HCT116 (cell line): ENCODE results near the gene SPAG4. TPM values are rescaled to one million over a fixed set of nuclear protein-coding genes. Genes with fewer than 3 reads are reported as not detected.

ENCODE experiments used
- ATAC-seq: fragments of 200-7000 bp; cut with Tn5 transposase; 2 replicates; pipeline ENCODE4 v1.9.1; 2020; ENCODE audit warnings: mild to moderate bottlenecking, moderate library complexity
- BruUV-seq: library from RNA; stranded (reverse); fragments of 400-500 nt; replicated peaks from 2 replicates; lab custom pipeline; 2021; lab: Mats Ljungman, UMichigan
- CTCF ChIA-PET: fragments of 300-600 bp; sonication (Branson Sonifier 250); formaldehyde crosslinking; loops from one replicate; lab custom pipeline; 2021; ENCODE audit warnings: antibody characterized with exemption; lab: Charles Lee
- POLR2A ChIA-PET: fragments of 300-600, 350-600 bp; sonication (Branson Sonifier 250); formaldehyde crosslinking; loops from one replicate; lab custom pipeline; 2021; ENCODE audit warnings: antibody characterized with exemption; lab: Charles Lee
- RAD21 ChIA-PET, 2 experiments: fragments of 300-600 bp; sonication (Branson Sonifier 250); formaldehyde crosslinking; loops; one replicate each; lab custom pipeline; 2023; ENCODE audit warnings: low total read pairs in 2 of 2; ENCODE audit not compliant: uncharacterized antibody in 2 of 2, unreplicated experiment in 2 of 2, low non-redundant PET in 1 of 2; lab: Charles Lee
- DNase-seq: peaks from one replicate; pipeline ENCODE4 v3.0.0-alpha.2; 2010; ENCODE audit warnings: low read depth, low spot score
- H2AFZ ChIP-seq: fragments of 200-600 bp; shearing (Covaris generic), sonication (generic); 2 replicates; pipeline ENCODE4 v1.6.1; 2017; ENCODE audit warnings: low read depth, mixed run types, mixed read lengths, antibody characterized with exemption, low read length; ENCODE audit not compliant: poor library complexity, severe bottlenecking
- H3K27ac ChIP-seq: 2 replicates; pipeline ENCODE4 v1.5.1; 2012; ENCODE audit warnings: low read depth, low read length
- H3K27me3 ChIP-seq: fragments of 200-600 bp; sonication (generic); 2 replicates; pipeline ENCODE4 v1.6.1; 2016; ENCODE audit warnings: mixed run types, low read length, mixed read lengths; ENCODE audit not compliant: insufficient read depth
- H3K36me3 ChIP-seq, 2 experiments: fragments of 200-500 bp in 1 of 2; fragments of 200-600 bp in 1 of 2; sonication (Bioruptor generic) in 1 of 2; sonication (generic) in 1 of 2; 2 replicates each; pipeline versions ENCODE4 v1.5.1 to v1.6.1; 2014 to 2016; ENCODE audit warnings: low read length in 2 of 2, inconsistent platforms in 1 of 2, mixed read lengths in 1 of 2, mixed run types in 1 of 2; ENCODE audit not compliant: insufficient read depth in 2 of 2, control insufficient read depth in 1 of 2
- H3K4me1 ChIP-seq, 2 experiments: fragments of 200-600 bp in 1 of 2; sonication (generic) in 1 of 2; 2 replicates each; pipeline versions ENCODE4 v1.5.1 to v1.6.1; 2012 to 2017; ENCODE audit warnings: low read length in 2 of 2, inconsistent platforms in 1 of 2, mild to moderate bottlenecking in 1 of 2, mixed read lengths in 1 of 2, mixed run types in 1 of 2, moderate library complexity in 1 of 2; ENCODE audit not compliant: insufficient read depth in 2 of 2, control insufficient read depth in 1 of 2
- H3K4me2 ChIP-seq: fragments of 200-600 bp; sonication (generic); 2 replicates; pipeline ENCODE4 v1.6.1; 2017; ENCODE audit warnings: mixed run types, low read length, mixed read lengths
- H3K4me3 ChIP-seq, 2 experiments: fragments of 200-600 bp in 1 of 2; sonication (generic) in 1 of 2; replicated peaks in 1 of 2; 2 replicates each; pipeline ENCODE4 v1.5.1; 2011 to 2016; ENCODE audit warnings: low read length in 2 of 2, control low read depth in 1 of 2, low read depth in 1 of 2, mild to moderate bottlenecking in 1 of 2, mixed read lengths in 1 of 2, mixed run types in 1 of 2
- H3K79me2 ChIP-seq: fragments of 200-600 bp; sonication (generic); 2 replicates; pipeline ENCODE4 v1.6.1; 2017; ENCODE audit warnings: mild to moderate bottlenecking, mixed run types, low read length, moderate library complexity, mixed read lengths; ENCODE audit not compliant: insufficient read depth
- H3K9ac ChIP-seq: fragments of 200-600 bp; sonication (generic); 2 replicates; pipeline ENCODE4 v1.6.1; 2016; ENCODE audit warnings: low read length, mixed read lengths
- H3K9me2 ChIP-seq: fragments of 200-600 bp; sonication (generic), shearing (Covaris generic); 2 replicates; pipeline ENCODE4 v1.6.1; 2017; ENCODE audit warnings: mixed run types, mild to moderate bottlenecking, moderate library complexity; ENCODE audit not compliant: insufficient read depth
- H3K9me3 ChIP-seq, 2 experiments: fragments of 200-500 bp in 1 of 2; fragments of 200-600 bp in 1 of 2; sonication (Bioruptor generic) in 1 of 2; sonication (generic) in 1 of 2; 2 replicates each; pipeline ENCODE4 v1.6.1; 2014 to 2017; ENCODE audit warnings: low read length in 2 of 2, mixed read lengths in 2 of 2, inconsistent platforms in 1 of 2, low read depth in 1 of 2, mild to moderate bottlenecking in 1 of 2, mixed run types in 1 of 2, moderate library complexity in 1 of 2; ENCODE audit not compliant: control insufficient read depth in 1 of 2, insufficient read depth in 1 of 2
- H4K20me1 ChIP-seq: fragments of 200-600 bp; sonication (generic), shearing (Covaris generic); 2 replicates; pipeline ENCODE4 v1.6.1; 2017; ENCODE audit warnings: mixed run types, mild to moderate bottlenecking, moderate library complexity; ENCODE audit not compliant: insufficient read depth
- CBX3 ChIP-seq: IDR thresholded peaks from 2 replicates; pipeline ENCODE4 v1.6.1; 2012; ENCODE audit warnings: low read depth
- CEBPB ChIP-seq: IDR thresholded peaks from 2 replicates; pipeline ENCODE4 v1.6.1; 2012; ENCODE audit warnings: low read depth
- EGR1 ChIP-seq: IDR thresholded peaks from 2 replicates; pipeline ENCODE4 v1.6.1; 2012; ENCODE audit warnings: low read depth
- ELF1 ChIP-seq: IDR thresholded peaks from 2 replicates; pipeline ENCODE4 v1.6.1; 2012; ENCODE audit warnings: low read depth, borderline replicate concordance
- EZH2 ChIP-seq: fragments of 200-600 bp; sonication (generic); IDR thresholded peaks from 2 replicates; pipeline ENCODE4 v1.6.1; 2017; ENCODE audit warnings: antibody characterized with exemption, mixed run types
- FOSL1 ChIP-seq: IDR thresholded peaks from 2 replicates; pipeline ENCODE4 v1.6.1; 2012; ENCODE audit warnings: low read depth
- JUND ChIP-seq: IDR thresholded peaks from 2 replicates; pipeline ENCODE4 v1.6.1; 2012
- POLR2A ChIP-seq: IDR thresholded peaks from 2 replicates; pipeline ENCODE4 v1.7.0; 2011; ENCODE audit warnings: borderline replicate concordance; ENCODE audit not compliant: insufficient read depth, insufficient read length; ENCODE audit errors: extremely low read depth
- POLR2AphosphoS5 ChIP-seq: IDR thresholded peaks from 2 replicates; pipeline ENCODE4 v1.6.1; 2011; ENCODE audit warnings: mild to moderate bottlenecking, low read depth, low read length, moderate library complexity
- RAD21 ChIP-seq: IDR thresholded peaks from 2 replicates; pipeline ENCODE4 v1.6.1; 2012; ENCODE audit warnings: low read depth, mild to moderate bottlenecking
- SIN3A ChIP-seq: IDR thresholded peaks from 2 replicates; pipeline ENCODE4 v1.6.1; 2012; ENCODE audit warnings: low read depth
- SRF ChIP-seq: IDR thresholded peaks from 2 replicates; pipeline ENCODE4 v1.6.1; 2012; ENCODE audit warnings: low read depth
- TCF7L2 ChIP-seq: IDR thresholded peaks from 2 replicates; pipeline ENCODE4 v1.7.0; 2011; ENCODE audit warnings: borderline replicate concordance, inconsistent platforms; ENCODE audit not compliant: insufficient read depth, insufficient read length; ENCODE audit errors: extremely low read depth
- YY1 ChIP-seq: IDR thresholded peaks from 2 replicates; pipeline ENCODE4 v1.6.1; 2011; ENCODE audit warnings: low read length, low read depth, moderate library complexity, mild to moderate bottlenecking; ENCODE audit not compliant: insufficient replicate concordance; ENCODE audit errors: extremely low read depth
- ZFX ChIP-seq: fragments of 450-650 bp; IDR thresholded peaks from 2 replicates; pipeline ENCODE4 v1.6.1; 2017
- ZNF274 ChIP-seq: fragments of 200-500 bp; sonication (Bioruptor generic); IDR thresholded peaks from 2 replicates; pipeline ENCODE4 v1.6.1; 2014; ENCODE audit warnings: mild to moderate bottlenecking, low read depth, low read length, inconsistent platforms
- intact Hi-C: fragments of 100-400 bp; cut with micrococcal nuclease; formaldehyde crosslinking; loops from 2 replicates; pipeline ENCODE4 v1.10.0; 2022
- total RNA-seq: library from RNA; stranded (reverse); gene quantifications from one replicate; pipeline ENCODE4 v1.2.1, GENCODE V29; 2021; ENCODE audit not compliant: unreplicated experiment
- TF ChIP-seq, protein P1 (sequence below), 3 experiments: fragments of 200-600 bp in 1 of 3; sonication (generic) in 1 of 3; IDR thresholded peaks in 2 of 3; conservative IDR thresholded peaks in 1 of 3; 2 replicates each; pipeline ENCODE4 v1.5.1; 2012 to 2017; ENCODE audit warnings: low read depth in 2 of 3, low read length in 2 of 3, antibody characterized with exemption in 1 of 3, borderline replicate concordance in 1 of 3, control low read depth in 1 of 3, mild to moderate bottlenecking in 1 of 3, mixed read lengths in 1 of 3, mixed run types in 1 of 3, moderate library complexity in 1 of 3; ENCODE audit not compliant: insufficient read depth in 1 of 3
- TF ChIP-seq, protein P2 (sequence below): IDR thresholded peaks from 2 replicates; pipeline ENCODE4 v1.6.1; 2012; ENCODE audit warnings: low read depth
- TF ChIP-seq, protein P3 (sequence below): IDR thresholded peaks from 2 replicates; pipeline ENCODE4 v1.6.1; 2011; ENCODE audit warnings: mild to moderate bottlenecking, low read length, moderate library complexity; ENCODE audit not compliant: insufficient replicate concordance; ENCODE audit errors: extremely low read depth
- TF ChIP-seq, protein P4 (sequence below): IDR thresholded peaks from 2 replicates; pipeline ENCODE4 v1.6.1; 2012

The SPAG4 gene
- total RNA-seq, 1 experiment from 2014 or later = 6.2 TPM

DNA sequence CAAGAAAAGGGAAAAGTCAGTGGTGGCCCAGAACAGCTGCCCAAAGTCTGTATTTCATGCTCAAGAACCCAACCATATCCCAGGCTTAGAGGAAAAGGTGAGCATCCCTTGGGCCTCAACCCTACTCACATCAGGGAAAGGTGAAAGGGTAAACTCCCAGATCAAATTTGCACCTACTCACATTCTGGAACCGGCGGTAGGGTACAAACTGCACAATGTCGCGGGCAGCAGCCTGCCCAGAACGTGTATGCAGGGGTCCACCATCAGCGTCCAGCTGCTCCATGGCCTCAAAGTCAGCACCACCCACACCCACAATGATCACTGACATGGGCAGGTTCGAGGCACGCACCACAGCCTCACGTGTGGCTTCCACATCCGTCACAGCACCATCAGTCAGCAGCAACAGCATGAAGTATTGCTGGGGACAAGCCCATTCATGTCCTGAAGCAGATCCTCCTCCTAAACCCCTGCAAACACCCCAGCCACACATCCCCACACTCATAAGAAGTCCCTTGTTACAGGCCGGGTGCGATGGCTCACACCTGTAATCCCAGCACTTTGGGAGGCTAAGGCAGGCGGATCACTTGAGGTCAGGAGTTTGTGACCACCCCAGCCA is 10.9 kb downstream of the SPAG4 start:
- no peaks in the 10 kb centered on the region for H3K79me2 ChIP-seq
- H3K9me3 ChIP-seq = no peaks in the 10 kb centered on the region
- no peaks in the 10 kb centered on the region for H3K9me2 ChIP-seq
- no peaks in the 10 kb centered on the region for H4K20me1 ChIP-seq
- ChIA-PET POLR2A (no interaction called here), CTCF (no interaction called here), RAD21 (no interaction called here)
- H3K4me3 ChIP-seq = no peak overlapping the region
- no peak for DNase-seq
- TF ChIP-seq CEBPB = no peak
- TF ChIP-seq CBX3 = no peak
- no peak for TF ChIP-seq SRF
- TF ChIP-seq YY1 = no peak
- no peak for TF ChIP-seq ELF1
- no peak for TF ChIP-seq POLR2A
- TF ChIP-seq, protein P1, sequence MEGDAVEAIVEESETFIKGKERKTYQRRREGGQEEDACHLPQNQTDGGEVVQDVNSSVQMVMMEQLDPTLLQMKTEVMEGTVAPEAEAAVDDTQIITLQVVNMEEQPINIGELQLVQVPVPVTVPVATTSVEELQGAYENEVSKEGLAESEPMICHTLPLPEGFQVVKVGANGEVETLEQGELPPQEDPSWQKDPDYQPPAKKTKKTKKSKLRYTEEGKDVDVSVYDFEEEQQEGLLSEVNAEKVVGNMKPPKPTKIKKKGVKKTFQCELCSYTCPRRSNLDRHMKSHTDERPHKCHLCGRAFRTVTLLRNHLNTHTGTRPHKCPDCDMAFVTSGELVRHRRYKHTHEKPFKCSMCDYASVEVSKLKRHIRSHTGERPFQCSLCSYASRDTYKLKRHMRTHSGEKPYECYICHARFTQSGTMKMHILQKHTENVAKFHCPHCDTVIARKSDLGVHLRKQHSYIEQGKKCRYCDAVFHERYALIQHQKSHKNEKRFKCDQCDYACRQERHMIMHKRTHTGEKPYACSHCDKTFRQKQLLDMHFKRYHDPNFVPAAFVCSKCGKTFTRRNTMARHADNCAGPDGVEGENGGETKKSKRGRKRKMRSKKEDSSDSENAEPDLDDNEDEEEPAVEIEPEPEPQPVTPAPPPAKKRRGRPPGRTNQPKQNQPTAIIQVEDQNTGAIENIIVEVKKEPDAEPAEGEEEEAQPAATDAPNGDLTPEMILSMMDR (IDR thresholded peaks at IDR 0.05 in 2 of 3, conservative IDR thresholded peaks at IDR 0.05 in 1 of 3; ENCODE audit: borderline replicate concordance in 1 of 3, insufficient read depth in 1 of 3, low read depth in 2 of 3, low read length in 2 of 3) = no peak
- TF ChIP-seq TCF7L2 = no peak
- TF ChIP-seq, protein P2, sequence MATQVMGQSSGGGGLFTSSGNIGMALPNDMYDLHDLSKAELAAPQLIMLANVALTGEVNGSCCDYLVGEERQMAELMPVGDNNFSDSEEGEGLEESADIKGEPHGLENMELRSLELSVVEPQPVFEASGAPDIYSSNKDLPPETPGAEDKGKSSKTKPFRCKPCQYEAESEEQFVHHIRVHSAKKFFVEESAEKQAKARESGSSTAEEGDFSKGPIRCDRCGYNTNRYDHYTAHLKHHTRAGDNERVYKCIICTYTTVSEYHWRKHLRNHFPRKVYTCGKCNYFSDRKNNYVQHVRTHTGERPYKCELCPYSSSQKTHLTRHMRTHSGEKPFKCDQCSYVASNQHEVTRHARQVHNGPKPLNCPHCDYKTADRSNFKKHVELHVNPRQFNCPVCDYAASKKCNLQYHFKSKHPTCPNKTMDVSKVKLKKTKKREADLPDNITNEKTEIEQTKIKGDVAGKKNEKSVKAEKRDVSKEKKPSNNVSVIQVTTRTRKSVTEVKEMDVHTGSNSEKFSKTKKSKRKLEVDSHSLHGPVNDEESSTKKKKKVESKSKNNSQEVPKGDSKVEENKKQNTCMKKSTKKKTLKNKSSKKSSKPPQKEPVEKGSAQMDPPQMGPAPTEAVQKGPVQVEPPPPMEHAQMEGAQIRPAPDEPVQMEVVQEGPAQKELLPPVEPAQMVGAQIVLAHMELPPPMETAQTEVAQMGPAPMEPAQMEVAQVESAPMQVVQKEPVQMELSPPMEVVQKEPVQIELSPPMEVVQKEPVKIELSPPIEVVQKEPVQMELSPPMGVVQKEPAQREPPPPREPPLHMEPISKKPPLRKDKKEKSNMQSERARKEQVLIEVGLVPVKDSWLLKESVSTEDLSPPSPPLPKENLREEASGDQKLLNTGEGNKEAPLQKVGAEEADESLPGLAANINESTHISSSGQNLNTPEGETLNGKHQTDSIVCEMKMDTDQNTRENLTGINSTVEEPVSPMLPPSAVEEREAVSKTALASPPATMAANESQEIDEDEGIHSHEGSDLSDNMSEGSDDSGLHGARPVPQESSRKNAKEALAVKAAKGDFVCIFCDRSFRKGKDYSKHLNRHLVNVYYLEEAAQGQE = no peak
- TF ChIP-seq ZFX = no peak
- TF ChIP-seq, protein P3, sequence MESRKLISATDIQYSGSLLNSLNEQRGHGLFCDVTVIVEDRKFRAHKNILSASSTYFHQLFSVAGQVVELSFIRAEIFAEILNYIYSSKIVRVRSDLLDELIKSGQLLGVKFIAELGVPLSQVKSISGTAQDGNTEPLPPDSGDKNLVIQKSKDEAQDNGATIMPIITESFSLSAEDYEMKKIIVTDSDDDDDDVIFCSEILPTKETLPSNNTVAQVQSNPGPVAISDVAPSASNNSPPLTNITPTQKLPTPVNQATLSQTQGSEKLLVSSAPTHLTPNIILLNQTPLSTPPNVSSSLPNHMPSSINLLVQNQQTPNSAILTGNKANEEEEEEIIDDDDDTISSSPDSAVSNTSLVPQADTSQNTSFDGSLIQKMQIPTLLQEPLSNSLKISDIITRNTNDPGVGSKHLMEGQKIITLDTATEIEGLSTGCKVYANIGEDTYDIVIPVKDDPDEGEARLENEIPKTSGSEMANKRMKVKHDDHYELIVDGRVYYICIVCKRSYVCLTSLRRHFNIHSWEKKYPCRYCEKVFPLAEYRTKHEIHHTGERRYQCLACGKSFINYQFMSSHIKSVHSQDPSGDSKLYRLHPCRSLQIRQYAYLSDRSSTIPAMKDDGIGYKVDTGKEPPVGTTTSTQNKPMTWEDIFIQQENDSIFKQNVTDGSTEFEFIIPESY = no peak
- no peak for TF ChIP-seq JUND
- no peak for TF ChIP-seq ZNF274
- TF ChIP-seq RAD21 = no peak
- no peak for TF ChIP-seq POLR2AphosphoS5
- no peak for TF ChIP-seq EZH2
- no peak for TF ChIP-seq FOSL1
- TF ChIP-seq EGR1 = no peak
- TF ChIP-seq SIN3A = no peak
- TF ChIP-seq, protein P4, sequence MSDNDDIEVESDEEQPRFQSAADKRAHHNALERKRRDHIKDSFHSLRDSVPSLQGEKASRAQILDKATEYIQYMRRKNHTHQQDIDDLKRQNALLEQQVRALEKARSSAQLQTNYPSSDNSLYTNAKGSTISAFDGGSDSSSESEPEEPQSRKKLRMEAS = no peak
- no peaks in the 10 kb centered on the region for H3K27me3 ChIP-seq
- no peaks in the 10 kb centered on the region for H3K4me1 ChIP-seq
- intact Hi-C loops = no loop called here
- H3K27ac ChIP-seq = peak overlapping the region; percentile 20; the same call in 1 of the 2 replicates
- no peak overlapping the region for H2AFZ ChIP-seq
- no peak overlapping the region for H3K4me2 ChIP-seq
- TSS peak; percentile 39 for BruUV-seq
- peaks cover 41 to 42% of the 10 kb centered on the region in 2 experiments; a peak in 3 of 4 replicates for H3K36me3 ChIP-seq
- no peak overlapping the region for H3K9ac ChIP-seq
- ATAC-seq = no peak
